ENCODE measurements around the gene ASTL.
A peak's percentile ranks its signal among the peaks of the same experiment; 100 is the strongest.

The ASTL gene

DNA sequence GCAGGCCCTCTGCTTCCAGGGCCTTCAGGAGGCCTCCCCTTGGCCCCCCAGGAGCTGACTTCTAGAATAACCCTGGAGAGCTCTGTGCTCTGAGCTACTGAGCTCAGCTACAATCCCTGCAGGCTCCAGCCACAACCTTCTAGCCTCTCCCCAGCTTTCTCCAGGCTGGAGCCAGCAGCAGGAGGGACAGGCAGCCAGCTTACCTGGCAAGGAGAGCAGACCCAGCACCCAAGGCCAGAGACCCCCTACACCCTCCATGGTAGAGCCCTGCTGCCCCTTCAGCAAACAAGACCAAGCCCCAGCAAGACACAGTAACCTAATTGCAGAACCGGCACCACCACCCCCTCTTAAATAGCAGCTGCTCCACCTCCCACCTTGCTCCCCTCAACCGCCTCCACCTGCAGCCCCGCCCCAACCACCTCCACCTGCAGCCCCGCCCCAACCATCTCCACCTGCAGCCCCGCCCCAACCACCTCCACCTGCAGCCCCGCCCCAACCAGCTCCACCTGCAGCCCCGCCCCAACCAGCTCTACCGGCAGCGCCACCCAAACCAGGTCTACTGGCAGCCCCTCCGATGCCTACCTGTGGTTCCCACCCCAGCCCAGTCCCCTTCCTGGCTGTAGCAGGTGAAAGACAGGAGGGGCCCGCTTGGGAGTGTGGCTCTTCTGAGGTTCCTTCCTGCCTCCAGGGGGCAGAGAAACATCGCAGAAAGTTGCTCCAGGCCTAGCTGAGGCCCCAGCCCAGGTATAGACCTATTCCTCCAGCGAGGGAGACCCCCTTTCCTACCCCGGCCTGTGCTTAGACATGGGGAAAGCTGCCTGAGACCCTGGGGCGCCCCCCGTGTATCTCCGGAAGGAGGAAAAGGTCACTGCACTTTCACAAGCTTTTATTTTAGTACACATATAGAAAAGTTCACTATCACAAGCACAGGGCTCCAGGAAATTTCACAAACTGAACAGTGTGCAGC, at the start of gene ASTL:
TSS of gene ASTL (minus strand) at position 324 of the 967 bp plus-strand sequence. CDS start at position 258, 66 bp downstream.
- peak within 1 kb of the TSS; percentile 4; the same call in 1 of the 2 replicates for H3K27ac ChIP-seq
- TF ChIP-seq ZFX (IDR thresholded peaks at IDR 0.05), result no peak
- TF ChIP-seq, protein P1, sequence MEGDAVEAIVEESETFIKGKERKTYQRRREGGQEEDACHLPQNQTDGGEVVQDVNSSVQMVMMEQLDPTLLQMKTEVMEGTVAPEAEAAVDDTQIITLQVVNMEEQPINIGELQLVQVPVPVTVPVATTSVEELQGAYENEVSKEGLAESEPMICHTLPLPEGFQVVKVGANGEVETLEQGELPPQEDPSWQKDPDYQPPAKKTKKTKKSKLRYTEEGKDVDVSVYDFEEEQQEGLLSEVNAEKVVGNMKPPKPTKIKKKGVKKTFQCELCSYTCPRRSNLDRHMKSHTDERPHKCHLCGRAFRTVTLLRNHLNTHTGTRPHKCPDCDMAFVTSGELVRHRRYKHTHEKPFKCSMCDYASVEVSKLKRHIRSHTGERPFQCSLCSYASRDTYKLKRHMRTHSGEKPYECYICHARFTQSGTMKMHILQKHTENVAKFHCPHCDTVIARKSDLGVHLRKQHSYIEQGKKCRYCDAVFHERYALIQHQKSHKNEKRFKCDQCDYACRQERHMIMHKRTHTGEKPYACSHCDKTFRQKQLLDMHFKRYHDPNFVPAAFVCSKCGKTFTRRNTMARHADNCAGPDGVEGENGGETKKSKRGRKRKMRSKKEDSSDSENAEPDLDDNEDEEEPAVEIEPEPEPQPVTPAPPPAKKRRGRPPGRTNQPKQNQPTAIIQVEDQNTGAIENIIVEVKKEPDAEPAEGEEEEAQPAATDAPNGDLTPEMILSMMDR (conservative IDR thresholded peaks at IDR 0.05), result no peak; the same call in 1 of the 2 replicates

DNA sequence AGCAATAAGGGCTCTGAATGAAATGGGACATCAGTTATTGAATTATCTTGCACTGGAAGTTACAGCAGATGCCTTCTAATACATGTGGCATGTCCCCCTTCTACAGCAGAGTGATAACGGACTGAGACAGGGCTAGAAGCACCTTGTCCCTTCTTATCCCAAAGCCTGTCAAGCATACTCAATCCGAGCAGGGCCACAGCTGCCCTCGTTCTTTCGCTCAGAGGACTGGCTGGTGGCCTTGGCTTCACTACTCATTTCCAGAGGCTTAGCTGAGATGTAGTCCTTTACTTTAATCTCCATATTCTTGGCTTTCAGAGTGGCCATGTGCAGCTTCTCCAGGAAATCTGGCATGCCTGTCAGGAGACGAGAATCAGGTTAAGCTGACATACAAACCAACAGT, 48.3 kb upstream of the ASTL start:
- TF ChIP-seq, protein P1 (conservative IDR thresholded peaks at IDR 0.05), result no peak
- TF ChIP-seq ZFX (IDR thresholded peaks at IDR 0.05), result no peak
- H3K27ac ChIP-seq, result no peak overlapping the region

DNA sequence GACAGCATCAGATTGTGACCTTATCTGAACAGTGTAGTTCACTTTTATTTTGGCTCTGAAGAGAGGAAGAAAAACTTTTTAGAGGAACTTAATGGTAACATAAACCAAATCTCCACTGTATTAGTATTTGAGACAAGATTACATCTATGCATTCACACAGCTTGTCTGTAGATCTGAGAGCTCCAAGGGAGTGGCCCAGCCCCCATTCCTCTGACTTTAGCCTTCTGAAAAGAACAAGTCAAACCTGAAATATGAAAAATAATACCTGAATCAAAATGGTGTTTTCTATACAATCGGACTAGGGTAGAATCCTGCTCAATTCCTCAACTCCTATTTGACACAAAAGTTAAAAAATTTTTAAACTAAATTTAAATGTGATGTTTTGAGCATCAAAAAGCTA, 47.2 kb upstream of the ASTL start:
- no peak overlapping the region for H3K27ac ChIP-seq
- TF ChIP-seq, protein P1 (conservative IDR thresholded peaks at IDR 0.05), result no peak
- no peak for TF ChIP-seq ZFX (IDR thresholded peaks at IDR 0.05)

DNA sequence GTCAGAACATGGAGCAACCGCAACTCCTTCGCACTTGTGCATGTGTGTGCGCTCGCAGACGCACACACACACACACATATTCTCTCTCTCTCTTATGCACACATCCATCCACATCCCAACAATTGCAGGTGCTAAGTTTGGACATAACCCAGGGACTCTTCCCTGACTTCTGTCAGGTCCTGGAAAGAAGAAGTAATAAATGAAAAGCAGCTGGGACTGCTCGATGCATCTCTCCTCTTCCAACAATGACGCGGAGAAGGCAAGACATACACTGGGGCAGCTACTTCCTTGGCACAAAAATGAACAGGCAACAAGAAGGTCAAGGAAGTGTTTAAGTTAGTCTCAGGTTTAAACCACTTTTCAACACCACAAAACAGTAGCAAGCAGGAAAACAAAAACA, 46.7 kb upstream of the ASTL start:
- no peak for TF ChIP-seq ZFX (IDR thresholded peaks at IDR 0.05)
- TF ChIP-seq, protein P1 (conservative IDR thresholded peaks at IDR 0.05), result no peak
- H3K27ac ChIP-seq, result no peak overlapping the region

DNA sequence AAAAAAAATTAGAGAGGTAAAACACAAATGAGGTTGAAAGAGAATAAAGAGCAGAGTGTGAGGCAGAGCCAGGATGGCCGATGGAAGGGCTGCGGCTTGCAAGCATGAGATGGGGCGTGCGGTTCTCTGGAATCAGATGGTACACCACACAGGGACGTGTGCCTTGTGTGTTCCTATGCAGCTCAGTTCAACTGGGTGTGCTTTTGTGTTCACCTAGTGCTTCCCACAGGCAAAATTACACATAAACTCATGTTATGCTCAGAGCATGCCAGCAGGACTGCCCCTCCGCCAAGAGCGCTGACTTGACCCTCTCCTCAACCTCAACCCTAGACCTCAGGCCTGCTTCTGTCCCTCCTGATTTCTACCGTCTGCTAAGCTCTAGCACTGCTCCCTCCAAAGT, 45.9 kb upstream of the ASTL start:
- TF ChIP-seq, protein P1 (conservative IDR thresholded peaks at IDR 0.05), result no peak
- no peak for TF ChIP-seq ZFX (IDR thresholded peaks at IDR 0.05)
- no peak overlapping the region for H3K27ac ChIP-seq

DNA sequence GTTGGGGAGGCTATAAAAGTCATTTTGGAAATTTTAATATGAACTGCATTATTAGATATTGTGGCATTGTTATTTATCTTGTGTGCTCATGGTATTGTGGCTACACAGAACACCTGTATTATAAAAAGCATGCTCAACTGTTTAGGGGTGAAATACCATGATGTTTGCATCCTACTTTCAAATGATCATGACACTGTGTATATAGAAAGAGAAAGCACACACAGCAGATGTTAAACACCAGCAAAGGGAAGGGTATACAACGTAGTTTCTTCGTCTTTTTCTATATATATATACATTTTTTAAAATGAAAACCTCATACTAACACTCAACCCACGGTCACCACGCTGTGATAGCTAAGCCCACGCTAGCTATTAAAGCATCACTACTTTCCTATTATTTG, 43.2 kb upstream of the ASTL start:
- TF ChIP-seq ZFX (IDR thresholded peaks at IDR 0.05), result no peak
- TF ChIP-seq, protein P1 (conservative IDR thresholded peaks at IDR 0.05), result no peak
- H3K27ac ChIP-seq, result no peak overlapping the region

DNA sequence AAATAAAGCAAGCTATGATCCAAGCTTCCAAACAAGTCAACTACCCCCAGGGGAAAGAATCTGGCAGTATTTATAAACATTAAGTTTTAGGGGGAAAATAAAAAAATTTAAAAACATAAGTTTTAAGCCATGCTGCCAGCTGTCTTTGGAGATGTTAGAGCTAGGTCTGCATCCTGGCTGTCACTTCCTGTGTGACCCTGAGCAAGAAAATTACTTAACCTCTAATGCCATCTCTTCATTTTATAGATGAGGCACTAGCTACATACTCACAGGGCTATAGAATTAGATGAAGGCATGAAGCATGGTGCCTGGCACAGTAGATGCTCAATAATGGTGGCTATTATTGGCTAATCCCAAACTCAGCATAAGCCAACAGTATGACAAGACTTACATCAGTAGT, 42.2 kb upstream of the ASTL start:
- no peak overlapping the region for H3K27ac ChIP-seq
- TF ChIP-seq, protein P1 (conservative IDR thresholded peaks at IDR 0.05), result no peak
- TF ChIP-seq ZFX (IDR thresholded peaks at IDR 0.05), result no peak
